ENCODE data around the gene RIN3.
"Not testable (repeated sequence)": the region's sequence is repeated elsewhere in the genome, so short reads cannot be mapped to it uniquely, and the experiment has no call there.

RIN3 gene

GRCh38 chr14:92638904-92639303 lies 125.3 kb downstream of the RIN3 start:
- no peaks in the 10 kb centered on the region for H3K9me3 ChIP-seq (ENCODE audit: control insufficient read depth, low read length)
- no peak overlapping the region for H3K4me3 ChIP-seq (ENCODE audit: low read length)
- H3K9ac ChIP-seq (ENCODE audit: low read length): no peak overlapping the region
- H3K27me3 ChIP-seq (ENCODE audit: control insufficient read depth, insufficient read depth, low read length): no peaks in the 10 kb centered on the region
- H3K4me1 ChIP-seq (ENCODE audit: control insufficient read depth, insufficient read depth, low read length): no peaks in the 10 kb centered on the region
- no peaks in the 10 kb centered on the region for H3K36me3 ChIP-seq (ENCODE audit: control insufficient read depth, insufficient read depth, low read length)

- not testable (repeated sequence) for H3K36me3 ChIP-seq (ENCODE audit: control insufficient read depth, insufficient read depth, low read length); H3K9me3 ChIP-seq (ENCODE audit: control insufficient read depth, low read length); H3K4me3 ChIP-seq (ENCODE audit: low read length); H3K9ac ChIP-seq (ENCODE audit: low read length); H3K27me3 ChIP-seq (ENCODE audit: control insufficient read depth, insufficient read depth, low read length); H3K4me1 ChIP-seq (ENCODE audit: control insufficient read depth, insufficient read depth, low read length)
These were observed 126.0 kb downstream of the RIN3 start for GRCh38 chr14:92639472-92640117.

- Histone ChIP-seq H3K4me3 (ENCODE audit: low read length) (no peak overlapping the region), H3K9ac (ENCODE audit: low read length) (no peak overlapping the region), H3K9me3 (ENCODE audit: control insufficient read depth, low read length) (peaks cover 5% of the 10 kb centered on the region), H3K36me3 (ENCODE audit: control insufficient read depth, insufficient read depth, low read length) (no peaks in the 10 kb centered on the region), H3K27me3 (ENCODE audit: control insufficient read depth, insufficient read depth, low read length) (no peaks in the 10 kb centered on the region), H3K4me1 (ENCODE audit: control insufficient read depth, insufficient read depth, low read length) (no peaks in the 10 kb centered on the region)
These were observed 127.7 kb downstream of the RIN3 start for GRCh38 chr14:92641306-92641705.

DNA sequence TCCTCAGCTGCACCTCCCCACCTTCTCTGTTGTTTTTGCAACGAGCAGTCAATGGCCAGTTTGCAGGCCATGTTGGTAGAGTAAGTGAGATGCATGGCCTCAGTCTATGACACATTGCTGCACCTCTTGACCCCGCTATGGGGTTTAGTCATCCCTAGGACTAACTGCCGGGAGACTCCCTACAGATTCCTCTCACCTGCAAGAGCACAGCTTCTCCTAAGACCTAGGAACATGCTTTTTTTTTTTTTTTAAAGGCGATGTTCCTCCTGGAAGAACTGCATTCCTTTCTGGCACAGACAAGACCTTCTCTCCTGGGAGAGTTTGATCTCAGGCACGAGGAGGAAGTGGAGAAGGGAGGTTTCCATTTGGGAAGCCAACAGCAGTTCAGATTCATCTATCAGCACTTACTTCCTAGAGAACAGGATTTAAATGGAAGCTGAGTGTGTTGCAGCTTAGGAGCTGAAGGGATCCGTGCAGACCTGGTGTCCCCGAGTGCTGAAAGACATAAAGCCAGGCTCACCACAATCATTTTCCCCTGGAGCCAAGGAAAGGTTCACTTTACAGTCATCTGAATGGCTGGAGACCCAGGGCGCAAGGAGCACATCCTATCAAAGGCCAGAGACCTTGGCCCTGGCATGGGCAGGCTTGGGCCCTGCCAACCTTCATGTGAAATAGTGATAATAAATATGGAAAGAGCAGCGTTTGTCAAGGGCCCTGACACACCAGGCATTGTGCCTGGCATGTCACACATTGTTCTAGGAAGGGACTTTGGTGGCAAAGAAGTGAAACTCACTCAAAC lies 130.8 kb downstream of the RIN3 start:
- Histone ChIP-seq H3K4me1 (ENCODE audit: control insufficient read depth, insufficient read depth, low read length) (no peaks in the 10 kb centered on the region), H3K9ac (ENCODE audit: low read length) (no peak overlapping the region), H3K27me3 (ENCODE audit: control insufficient read depth, insufficient read depth, low read length) (no peaks in the 10 kb centered on the region), H3K9me3 (ENCODE audit: control insufficient read depth, low read length) (peaks cover 5% of the 10 kb centered on the region), H3K36me3 (ENCODE audit: control insufficient read depth, insufficient read depth, low read length) (no peaks in the 10 kb centered on the region), H3K4me3 (ENCODE audit: low read length) (no peak overlapping the region)

DNA sequence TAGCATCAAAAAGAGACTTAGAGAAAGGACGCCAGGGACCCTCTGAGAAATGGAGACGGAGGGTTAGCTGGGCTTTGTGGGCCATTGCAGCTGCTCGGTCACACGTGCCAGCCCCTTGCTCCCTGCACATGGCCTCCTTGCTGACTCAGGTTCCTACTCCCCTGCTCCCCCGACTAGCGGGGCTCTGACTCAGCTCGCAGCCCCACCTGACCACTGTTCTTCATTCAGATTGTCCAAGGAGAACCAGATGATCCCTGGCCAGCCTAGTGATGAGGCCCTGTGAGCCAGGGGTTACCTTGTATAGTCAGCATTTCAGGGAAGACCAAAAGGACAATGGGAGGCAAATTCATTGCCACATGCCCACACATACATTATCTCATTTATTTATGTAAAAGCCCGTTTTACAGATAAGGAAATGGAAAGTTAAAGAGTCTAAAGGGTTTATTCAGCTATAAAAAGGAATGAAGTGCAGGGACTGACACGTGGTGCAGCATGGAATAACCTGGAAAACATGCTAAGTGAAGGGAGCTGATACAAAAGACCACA lies 131.5 kb downstream of the RIN3 start:
- peaks cover 5% of the 10 kb centered on the region for H3K9me3 ChIP-seq (ENCODE audit: control insufficient read depth, low read length)
- H3K27me3 ChIP-seq (ENCODE audit: control insufficient read depth, insufficient read depth, low read length): no peaks in the 10 kb centered on the region
- no peaks in the 10 kb centered on the region for H3K36me3 ChIP-seq (ENCODE audit: control insufficient read depth, insufficient read depth, low read length)
- H3K4me1 ChIP-seq (ENCODE audit: control insufficient read depth, insufficient read depth, low read length): no peaks in the 10 kb centered on the region
- H3K4me3 ChIP-seq (ENCODE audit: low read length): no peak overlapping the region
- H3K9ac ChIP-seq (ENCODE audit: low read length): no peak overlapping the region

DNA sequence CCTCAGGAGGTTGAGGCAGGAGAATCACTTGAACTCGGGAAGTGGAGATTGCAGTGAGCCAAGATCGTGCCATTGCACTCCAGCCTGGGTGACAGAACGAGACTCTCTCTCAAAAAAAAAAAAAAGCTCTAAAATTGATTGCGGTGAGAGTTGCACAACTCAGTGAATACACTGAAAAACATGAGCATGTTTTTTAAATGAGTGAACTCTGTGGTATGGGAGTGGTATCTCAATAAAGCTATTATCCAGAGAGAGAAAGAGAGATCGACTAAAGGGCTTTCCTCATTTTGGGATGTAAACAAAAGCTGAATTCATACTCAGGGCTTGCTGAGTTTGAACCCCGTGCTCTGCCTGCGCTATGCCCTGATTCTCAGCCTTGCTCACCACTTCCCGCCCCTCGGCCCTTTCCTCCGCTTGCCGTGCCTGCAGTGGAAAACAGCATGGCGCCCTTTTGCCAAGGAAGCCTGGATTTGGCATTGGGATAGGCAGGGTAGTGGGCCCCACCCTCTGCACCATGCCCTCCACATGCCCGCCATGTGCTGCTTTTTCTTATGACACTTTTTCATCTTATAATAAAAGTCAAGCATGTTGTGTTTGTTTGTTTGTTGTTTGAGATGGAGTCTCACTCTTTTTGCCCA lies 132.4 kb downstream of the RIN3 start:
- H3K36me3 ChIP-seq (ENCODE audit: control insufficient read depth, insufficient read depth, low read length): no peaks in the 10 kb centered on the region
- no peaks in the 10 kb centered on the region for H3K27me3 ChIP-seq (ENCODE audit: control insufficient read depth, insufficient read depth, low read length)
- no peaks in the 10 kb centered on the region for H3K4me1 ChIP-seq (ENCODE audit: control insufficient read depth, insufficient read depth, low read length)
- H3K9ac ChIP-seq (ENCODE audit: low read length): no peak overlapping the region
- peaks cover 5% of the 10 kb centered on the region for H3K9me3 ChIP-seq (ENCODE audit: control insufficient read depth, low read length)
- H3K4me3 ChIP-seq (ENCODE audit: low read length): no peak overlapping the region

GRCh38 chr14:92646952-92647796 lies 133.6 kb downstream of the RIN3 start:
- Histone ChIP-seq H3K27me3 (ENCODE audit: control insufficient read depth, insufficient read depth, low read length) (no peaks in the 10 kb centered on the region), H3K36me3 (ENCODE audit: control insufficient read depth, insufficient read depth, low read length) (no peaks in the 10 kb centered on the region), H3K9me3 (ENCODE audit: control insufficient read depth, low read length) (peaks cover 5% of the 10 kb centered on the region), H3K4me1 (ENCODE audit: control insufficient read depth, insufficient read depth, low read length) (no peaks in the 10 kb centered on the region), H3K4me3 (ENCODE audit: low read length) (no peak overlapping the region), H3K9ac (ENCODE audit: low read length) (no peak overlapping the region)

- H3K4me3 ChIP-seq (ENCODE audit: low read length): no peak overlapping the region
- H3K9ac ChIP-seq (ENCODE audit: low read length): no peak overlapping the region
- no peaks in the 10 kb centered on the region for H3K36me3 ChIP-seq (ENCODE audit: control insufficient read depth, insufficient read depth, low read length)
- H3K27me3 ChIP-seq (ENCODE audit: control insufficient read depth, insufficient read depth, low read length): no peaks in the 10 kb centered on the region
- peaks cover 5% of the 10 kb centered on the region for H3K9me3 ChIP-seq (ENCODE audit: control insufficient read depth, low read length)
- no peaks in the 10 kb centered on the region for H3K4me1 ChIP-seq (ENCODE audit: control insufficient read depth, insufficient read depth, low read length)
These were observed 134.3 kb downstream of the RIN3 start for GRCh38 chr14:92647797-92648279.

GRCh38 chr14:92649066-92649465 lies 135.5 kb downstream of the RIN3 start:
- no peaks in the 10 kb centered on the region for H3K27me3 ChIP-seq (ENCODE audit: control insufficient read depth, insufficient read depth, low read length)
- H3K4me3 ChIP-seq (ENCODE audit: low read length): no peak overlapping the region
- H3K36me3 ChIP-seq (ENCODE audit: control insufficient read depth, insufficient read depth, low read length): no peaks in the 10 kb centered on the region
- H3K9ac ChIP-seq (ENCODE audit: low read length): no peak overlapping the region
- peaks cover 5% of the 10 kb centered on the region for H3K9me3 ChIP-seq (ENCODE audit: control insufficient read depth, low read length)
- H3K4me1 ChIP-seq (ENCODE audit: control insufficient read depth, insufficient read depth, low read length): no peaks in the 10 kb centered on the region

- no peaks in the 10 kb centered on the region for H3K27me3 ChIP-seq (ENCODE audit: control insufficient read depth, insufficient read depth, low read length)
- no peaks in the 10 kb centered on the region for H3K36me3 ChIP-seq (ENCODE audit: control insufficient read depth, insufficient read depth, low read length)
- H3K9me3 ChIP-seq (ENCODE audit: control insufficient read depth, low read length): peaks cover 2% of the 10 kb centered on the region
- no peaks in the 10 kb centered on the region for H3K4me1 ChIP-seq (ENCODE audit: control insufficient read depth, insufficient read depth, low read length)
- H3K9ac ChIP-seq (ENCODE audit: low read length): no peak overlapping the region
- no peak overlapping the region for H3K4me3 ChIP-seq (ENCODE audit: low read length)
These were observed 136.5 kb downstream of the RIN3 start for GRCh38 chr14:92649934-92650545.

GRCh38 chr14:92650581-92651105 lies 137.1 kb downstream of the RIN3 start:
- Histone ChIP-seq H3K9me3 (ENCODE audit: control insufficient read depth, low read length) (no peaks in the 10 kb centered on the region), H3K4me3 (ENCODE audit: low read length) (no peak overlapping the region), H3K36me3 (ENCODE audit: control insufficient read depth, insufficient read depth, low read length) (no peaks in the 10 kb centered on the region), H3K4me1 (ENCODE audit: control insufficient read depth, insufficient read depth, low read length) (no peaks in the 10 kb centered on the region), H3K27me3 (ENCODE audit: control insufficient read depth, insufficient read depth, low read length) (no peaks in the 10 kb centered on the region), H3K9ac (ENCODE audit: low read length) (no peak overlapping the region)

Data from mucosa of stomach (tissue), 1 donor.